GM10847 (cell line): Measurements from ENCODE around the gene EMSY.

ENCODE experiments used
- POLR2A ChIP-seq: IDR thresholded peaks from 2 replicates; pipeline ENCODE4 v1.6.1; 2011; ENCODE audit not compliant: insufficient read length; ENCODE audit errors: extremely low read depth

The EMSY gene

GRCh38 chr11:76493040-76493439, 48.2 kb downstream of the EMSY start:
- no peak for TF ChIP-seq POLR2A

- TF ChIP-seq POLR2A, result no peak
These were observed 49.1 kb downstream of the EMSY start for GRCh38 chr11:76493626-76494539.

- no peak for TF ChIP-seq POLR2A
These were observed 50.2 kb downstream of the EMSY start for GRCh38 chr11:76495019-76495418.

GRCh38 chr11:76496174-76496573, 51.4 kb downstream of the EMSY start:
- no peak for TF ChIP-seq POLR2A

GRCh38 chr11:76501526-76502202, 56.8 kb downstream of the EMSY start:
- no peak for TF ChIP-seq POLR2A

GRCh38 chr11:76506833-76507232, 62.0 kb downstream of the EMSY start:
- TF ChIP-seq POLR2A, result no peak

GRCh38 chr11:76510060-76511047, 65.5 kb downstream of the EMSY start:
- TF ChIP-seq POLR2A, result no peak

GRCh38 chr11:76512851-76513653, 68.2 kb downstream of the EMSY start:
- no peak for TF ChIP-seq POLR2A

GRCh38 chr11:76513654-76514034, 68.8 kb downstream of the EMSY start:
- TF ChIP-seq POLR2A, result no peak

GRCh38 chr11:76515494-76515893, 70.7 kb downstream of the EMSY start:
- TF ChIP-seq POLR2A, result no peak

GRCh38 chr11:76523147-76523546, 78.3 kb downstream of the EMSY start:
- no peak for TF ChIP-seq POLR2A

GRCh38 chr11:76523786-76524436, 79.1 kb downstream of the EMSY start:
- TF ChIP-seq POLR2A, result no peak

- TF ChIP-seq POLR2A, result no peak
These were observed 79.6 kb downstream of the EMSY start for GRCh38 chr11:76524461-76524860.

- TF ChIP-seq POLR2A, result no peak
These were observed 80.1 kb downstream of the EMSY start for GRCh38 chr11:76524919-76525318.

GRCh38 chr11:76526878-76527277, 82.1 kb downstream of the EMSY start:
- no peak for TF ChIP-seq POLR2A
